Coronary artery (tissue), 2 donors: ENCODE measurements around the gene PATJ.

Experiments used
- DNase-seq: peaks from one replicate; pipeline ENCODE4 v3.0.0-alpha.2; 2017; ENCODE audit warnings: low spot score
- H3K27ac ChIP-seq, 2 donors: fragments of 200-600 bp; sonication (generic); one replicate each; pipeline ENCODE4 v1.5.1; 2016 to 2019
- H3K4me3 ChIP-seq: fragments of 200-600 bp; sonication (generic); 2 replicates; pipeline ENCODE4 v1.5.1; 2016; ENCODE audit warnings: mild to moderate bottlenecking, moderate library complexity
- CTCF ChIP-seq: fragments of 200-600 bp; sonication (generic); IDR thresholded peaks from one replicate; pipeline ENCODE4 v1.5.1; 2019; ENCODE audit warnings: antibody characterized with exemption

The PATJ gene

GRCh38 chr1:62084310-62084890 lies 342.1 kb downstream of the PATJ start:
- DNase-seq = no peak
- Histone ChIP-seq H3K27ac (no peak overlapping the region), H3K4me3 (no peak overlapping the region)
- no peak for TF ChIP-seq CTCF

GRCh38 chr1:62088439-62088838 lies 346.2 kb downstream of the PATJ start:
- no peak overlapping the region for H3K4me3 ChIP-seq
- DNase-seq = no peak
- TF ChIP-seq CTCF = no peak

GRCh38 chr1:62089570-62089969 lies 347.3 kb downstream of the PATJ start:
- Histone ChIP-seq H3K4me3 (no peak overlapping the region), H3K27ac (no peak overlapping the region)
- TF ChIP-seq CTCF = no peak
- DNase-seq = no peak

More at GRCh38 chr1:62088439-62088838, 346.2 kb downstream of the PATJ start:
- no peak overlapping the region for H3K27ac ChIP-seq

GRCh38 chr1:62090016-62090415 lies 347.7 kb downstream of the PATJ start:
- TF ChIP-seq CTCF = no peak
- DNase-seq = no peak
- Histone ChIP-seq H3K27ac (no peak overlapping the region), H3K4me3 (no peak overlapping the region)

GRCh38 chr1:62092110-62092509 lies 349.8 kb downstream of the PATJ start:
- Histone ChIP-seq H3K4me3 (no peak overlapping the region), H3K27ac (no peak overlapping the region)
- DNase-seq = no peak
- TF ChIP-seq CTCF = no peak

GRCh38 chr1:62093261-62093660 lies 351.0 kb downstream of the PATJ start:
- Histone ChIP-seq H3K4me3 (no peak overlapping the region), H3K27ac (no peak overlapping the region)
- no peak for TF ChIP-seq CTCF
- no peak for DNase-seq

- TF ChIP-seq CTCF = no peak
- DNase-seq = no peak
- no peak overlapping the region for H3K27ac ChIP-seq
- H3K4me3 ChIP-seq = no peak overlapping the region
Observed at GRCh38 chr1:62097464-62097863, 355.2 kb downstream of the PATJ start.
